Kidney glomerular epithelial cell (primary cell): ENCODE results near the gene MRPS18A.
A peak's percentile ranks its signal among the peaks of the same experiment; 100 is the strongest.

ENCODE experiments used
- DNase-seq: peaks from one replicate; lab custom pipeline; 2025; lab: John Stamatoyannopoulos, UW

MRPS18A gene

GRCh38 chr6:43698584-43699349 is 11.2 kb upstream of the MRPS18A start:
- peak; percentile 41 for DNase-seq

GRCh38 chr6:43697421-43697820 is 9.8 kb upstream of the MRPS18A start:
- DNase-seq, result no peak

- DNase-seq, result no peak
Observed at GRCh38 chr6:43695967-43696291, 8.3 kb upstream of the MRPS18A start.

- no peak for DNase-seq
Observed at GRCh38 chr6:43695215-43695966, 7.8 kb upstream of the MRPS18A start.

GRCh38 chr6:43689421-43689820 is 1.8 kb upstream of the MRPS18A start:
- no peak for DNase-seq

GRCh38 chr6:43687079-43687436 is 533 bp downstream of the MRPS18A start:
- peak; percentile 5 for DNase-seq

- DNase-seq, result no peak
Observed at GRCh38 chr6:43683708-43684455, 3.7 kb downstream of the MRPS18A start.

GRCh38 chr6:43682724-43683429 is 4.7 kb downstream of the MRPS18A start:
- no peak for DNase-seq

GRCh38 chr6:43681303-43681702 is 6.3 kb downstream of the MRPS18A start:
- DNase-seq, result no peak

- DNase-seq, result no peak
Observed at GRCh38 chr6:43680308-43681200, 7.0 kb downstream of the MRPS18A start.

GRCh38 chr6:43679057-43679456 is 8.5 kb downstream of the MRPS18A start:
- DNase-seq, result no peak

- DNase-seq, result no peak
Observed at GRCh38 chr6:43678341-43678740, 9.2 kb downstream of the MRPS18A start.

GRCh38 chr6:43677759-43678158 is 9.8 kb downstream of the MRPS18A start:
- no peak for DNase-seq

- DNase-seq, result no peak
Observed at GRCh38 chr6:43676962-43677606, 10.5 kb downstream of the MRPS18A start.

GRCh38 chr6:43674921-43675320 is 12.7 kb downstream of the MRPS18A start:
- DNase-seq, result no peak

GRCh38 chr6:43674291-43674690 is 13.3 kb downstream of the MRPS18A start:
- no peak for DNase-seq

GRCh38 chr6:43673444-43674084 is 14.0 kb downstream of the MRPS18A start:
- DNase-seq, result no peak

- no peak for DNase-seq
Observed at GRCh38 chr6:43671801-43672690, 15.5 kb downstream of the MRPS18A start.
